ENCODE results near the gene C19orf25. TPM values are rescaled to one million over a fixed set of nuclear protein-coding genes. Genes with fewer than 3 reads are reported as not detected.

The C19orf25 gene
- total RNA-seq, 1 donor from 2014 or later = 18.3 TPM

- no peak for ATAC-seq (ENCODE audit: poor library complexity)
- DNase-seq = no peak
- intact Hi-C loops (cut with DNase I) = no loop called here
Observed at GRCh38 chr19:1514295-1514661, 35.3 kb upstream of the C19orf25 start.

- intact Hi-C loops (cut with DNase I) = no loop called here
- ATAC-seq (ENCODE audit: poor library complexity) = peak; percentile 64
- peak; percentile 68 for DNase-seq
Observed at GRCh38 chr19:1513499-1514294, 34.7 kb upstream of the C19orf25 start.

- intact Hi-C loops (cut with DNase I) = no loop called here
- ATAC-seq (ENCODE audit: poor library complexity) = peak; percentile 72
- peak; percentile 74 for DNase-seq
Observed at GRCh38 chr19:1512671-1513498, 33.9 kb upstream of the C19orf25 start, which contains the start of gene ADAMTSL5. Gene ADAMTSL5 (minus strand): TSS chr19:1513019. CDS start chr19:1510943, 2,076 bp downstream.

- DNase-seq (no peak), ATAC-seq (ENCODE audit: poor library complexity) (no peak)
- intact Hi-C loops (cut with DNase I) = no loop called here
Observed at GRCh38 chr19:1511318-1512317, 32.6 kb upstream of the C19orf25 start.

GRCh38 chr19:1510807-1511206, 31.8 kb upstream of the C19orf25 start:
- intact Hi-C loops (cut with DNase I) = no loop called here

GRCh38 chr19:1510442-1510806, 31.4 kb upstream of the C19orf25 start:
- no peak for DNase-seq
- no peak for ATAC-seq (ENCODE audit: poor library complexity)
- intact Hi-C loops (cut with DNase I) = no loop called here

More at GRCh38 chr19:1510807-1511206, 31.8 kb upstream of the C19orf25 start:
- ATAC-seq (ENCODE audit: poor library complexity) (no peak), DNase-seq (no peak)

- intact Hi-C loops (cut with DNase I) = no loop called here
- ATAC-seq (ENCODE audit: poor library complexity) = no peak
- DNase-seq = no peak
Observed at GRCh38 chr19:1509602-1510441, 30.8 kb upstream of the C19orf25 start.

GRCh38 chr19:1508507-1508856, 29.5 kb upstream of the C19orf25 start:
- DNase-seq (no peak), ATAC-seq (ENCODE audit: poor library complexity) (no peak)
- intact Hi-C loops (cut with DNase I) = no loop called here

GRCh38 chr19:1507763-1508506, 28.9 kb upstream of the C19orf25 start:
- intact Hi-C loops (cut with DNase I) = no loop called here
- DNase-seq (peak; percentile 95), ATAC-seq (ENCODE audit: poor library complexity) (peak; percentile 93)

- intact Hi-C loops (cut with DNase I) = no loop called here
- DNase-seq = no peak
- no peak for ATAC-seq (ENCODE audit: poor library complexity)
Observed at GRCh38 chr19:1507192-1507660, 28.2 kb upstream of the C19orf25 start.

GRCh38 chr19:1505991-1506881, 27.2 kb upstream of the C19orf25 start:
- no peak for ATAC-seq (ENCODE audit: poor library complexity)
- DNase-seq = no peak
- intact Hi-C loops (cut with DNase I) = no loop called here

- ATAC-seq (ENCODE audit: poor library complexity) = no peak
- intact Hi-C loops (cut with DNase I) = no loop called here
Observed at GRCh38 chr19:1505012-1505411, 26.0 kb upstream of the C19orf25 start.

GRCh38 chr19:1503925-1504773, 25.1 kb upstream of the C19orf25 start:
- DNase-seq = no peak
- intact Hi-C loops (cut with DNase I) = no loop called here
- ATAC-seq (ENCODE audit: poor library complexity) = no peak

More at GRCh38 chr19:1505012-1505411, 26.0 kb upstream of the C19orf25 start:
- no peak for DNase-seq

- DNase-seq (peak; percentile 72), ATAC-seq (ENCODE audit: poor library complexity) (peak; percentile 7)
- intact Hi-C loops (cut with DNase I) = no loop called here
Observed at GRCh38 chr19:1503089-1503924, 24.3 kb upstream of the C19orf25 start.
